IPS DF 6.9 (cell line): ENCODE data around the gene UNKL.

Experiments
- DNase-seq: peaks from one replicate; pipeline ENCODE4 v3.0.0-alpha.2; 2013; ENCODE audit warnings: low read depth, low spot score
- H3K27ac ChIP-seq: one replicate; pipeline ENCODE4 v1.5.1; 2013; ENCODE audit warnings: low read length, control low read depth
- H3K27me3 ChIP-seq: 2 replicates; pipeline ENCODE4 v1.6.1; 2013; ENCODE audit warnings: mild to moderate bottlenecking, low read length; ENCODE audit not compliant: control insufficient read depth, insufficient read depth
- H3K36me3 ChIP-seq: 2 replicates; pipeline ENCODE4 v1.6.1; 2013; ENCODE audit warnings: low read length; ENCODE audit not compliant: control insufficient read depth, insufficient read depth
- H3K4me1 ChIP-seq: 2 replicates; pipeline ENCODE4 v1.6.1; 2013; ENCODE audit warnings: low read length; ENCODE audit not compliant: control insufficient read depth, insufficient read depth
- H3K4me3 ChIP-seq: 2 replicates; pipeline ENCODE4 v1.5.1; 2013; ENCODE audit warnings: mild to moderate bottlenecking, low read length
- H3K9me3 ChIP-seq: 2 replicates; pipeline ENCODE4 v1.6.1; 2013; ENCODE audit warnings: low read length, inconsistent platforms; ENCODE audit not compliant: control insufficient read depth, insufficient read depth
- WGBS: extraction: QIAGEN DNeasy Blood & Tissue Kit; methylation state at CpG from one replicate; pipeline ENCODE4 v1.1.7; 2013; ENCODE audit warnings: mixed read lengths, missing lambda C conversion rate; ENCODE audit not compliant: insufficient read length, insufficient coverage; 5-methylcytosine and 5-hydroxymethylcytosine counted together

Gene UNKL

DNA sequence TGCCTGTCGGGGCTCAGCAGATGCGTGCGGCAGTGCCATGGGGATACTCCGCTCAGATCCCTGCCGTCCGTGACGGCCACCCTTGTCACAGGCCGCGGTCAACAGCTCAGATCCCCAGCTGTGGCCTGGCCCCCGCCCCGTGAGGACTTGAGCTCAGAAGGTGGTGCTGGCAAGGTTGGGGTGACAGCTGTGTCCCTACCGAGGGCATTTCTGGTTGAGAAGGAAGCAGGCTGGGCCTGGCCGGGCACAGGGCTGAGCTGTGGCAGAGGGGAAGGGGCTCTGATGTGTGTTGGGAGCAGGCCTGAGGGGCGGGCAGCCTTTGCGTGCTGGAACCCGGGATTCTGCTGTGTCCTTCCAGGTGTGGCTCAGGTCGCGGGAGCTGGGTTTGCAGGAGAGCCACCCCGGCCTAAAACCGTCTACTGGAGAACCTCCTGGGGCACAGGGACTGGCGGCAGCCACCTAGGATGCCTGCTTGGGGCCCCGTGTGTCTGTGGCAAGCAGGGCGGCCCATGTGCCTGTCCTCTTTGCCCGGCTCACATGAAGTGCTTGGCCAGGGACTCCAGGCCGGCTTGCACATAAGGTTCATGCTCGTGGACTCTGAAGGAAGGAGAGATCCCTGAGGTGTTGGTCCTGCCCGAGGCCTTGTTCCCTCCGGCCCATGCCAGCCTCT lies 100.0 kb downstream of the UNKL start:
- no peak overlapping the region for H3K4me3 ChIP-seq
- peaks cover 4% of the 10 kb centered on the region; the same call in 1 of the 2 replicates for H3K4me1 ChIP-seq
- peaks cover 57% of the 10 kb centered on the region for H3K36me3 ChIP-seq
- no peaks in the 10 kb centered on the region for H3K27me3 ChIP-seq
- H3K27ac ChIP-seq: no peak overlapping the region
- H3K9me3 ChIP-seq: no peaks in the 10 kb centered on the region
- WGBS: no CpG with 5 or more reads among the region's 28 CpGs
- DNase-seq: no peak

DNA sequence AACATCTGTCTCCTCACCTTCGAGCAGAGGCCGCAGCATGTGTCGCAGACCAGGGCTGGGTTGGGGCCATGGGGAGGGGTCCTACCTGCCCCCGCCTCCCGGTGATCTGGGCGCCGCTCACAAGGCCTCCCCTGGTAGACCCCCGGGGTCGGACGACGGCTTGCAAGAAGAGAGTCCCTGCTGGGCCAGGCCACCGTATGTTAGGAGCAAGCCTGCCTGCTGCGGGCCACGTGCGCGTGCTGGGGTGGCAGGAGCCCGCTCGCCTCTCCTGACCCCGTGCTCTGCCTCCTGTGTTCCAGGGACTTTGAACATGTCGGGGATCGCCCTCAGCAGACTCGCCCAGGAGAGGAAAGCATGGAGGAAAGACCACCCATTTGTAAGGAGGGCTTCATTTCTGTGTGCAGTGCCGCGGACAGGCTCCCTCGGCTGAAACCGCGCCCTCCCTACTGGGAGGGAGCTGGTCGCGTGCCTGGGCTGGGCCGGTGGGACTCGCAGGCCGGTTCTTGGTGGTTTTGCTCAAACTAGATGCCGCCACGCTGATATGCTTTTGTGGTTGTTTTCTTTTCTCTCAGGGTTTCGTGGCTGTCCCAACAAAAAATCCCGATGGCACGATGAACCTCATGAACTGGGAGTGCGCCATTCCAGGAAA lies 100.7 kb downstream of the UNKL start:
- Histone ChIP-seq H3K4me1 (peaks cover 4% of the 10 kb centered on the region; the same call in 1 of the 2 replicates), H3K27me3 (no peaks in the 10 kb centered on the region), H3K9me3 (no peaks in the 10 kb centered on the region), H3K4me3 (no peak overlapping the region), H3K27ac (no peak overlapping the region), H3K36me3 (peaks cover 51% of the 10 kb centered on the region)
- no peak for DNase-seq
- whole genome bisulfite sequencing: no CpG with 5 or more reads among the region's 38 CpGs
